Measurements from ENCODE around the gene NPTX1.

Gene NPTX1

GRCh38 chr17:80426671-80427326 lies 49.6 kb downstream of the NPTX1 start:
- no peaks in the 10 kb centered on the region for H3K27me3 ChIP-seq (ENCODE audit: control insufficient read depth in 1 of 2, insufficient read depth in 2 of 2, low read length in 2 of 2)
- no peak overlapping the region for H3K27ac ChIP-seq (ENCODE audit: low read depth, low read length)
- H3K4me1 ChIP-seq (ENCODE audit: control insufficient read depth in 1 of 2, insufficient read depth in 2 of 2, low read length in 2 of 2) = no peaks in the 10 kb centered on the region
- no peaks in the 10 kb centered on the region for H3K9me3 ChIP-seq (ENCODE audit: control insufficient read depth in 1 of 2, low read length in 2 of 2)
- H3K9ac ChIP-seq (ENCODE audit: low read depth in 1 of 2, low read length in 2 of 2) = no peak overlapping the region
- no peaks in the 10 kb centered on the region for H3K36me3 ChIP-seq (ENCODE audit: control insufficient read depth in 1 of 2, insufficient read depth in 2 of 2, low read length in 2 of 2)
- H3K4me3 ChIP-seq (ENCODE audit: low read depth in 1 of 2, low read length in 2 of 2) = no peak overlapping the region

GRCh38 chr17:80425835-80426426 lies 50.5 kb downstream of the NPTX1 start:
- Histone ChIP-seq H3K27ac (ENCODE audit: low read depth, low read length) (no peak overlapping the region), H3K27me3 (ENCODE audit: control insufficient read depth in 1 of 2, insufficient read depth in 2 of 2, low read length in 2 of 2) (no peaks in the 10 kb centered on the region), H3K9ac (ENCODE audit: low read depth in 1 of 2, low read length in 2 of 2) (no peak overlapping the region)

GRCh38 chr17:80424878-80425765 lies 51.3 kb downstream of the NPTX1 start:
- H3K9ac ChIP-seq (ENCODE audit: low read depth in 1 of 2, low read length in 2 of 2) = no peak overlapping the region

More at GRCh38 chr17:80425835-80426426, 50.5 kb downstream of the NPTX1 start:
- Histone ChIP-seq H3K9me3 (ENCODE audit: control insufficient read depth in 1 of 2, low read length in 2 of 2) (no peaks in the 10 kb centered on the region), H3K4me3 (ENCODE audit: low read depth in 1 of 2, low read length in 2 of 2) (no peak overlapping the region), H3K36me3 (ENCODE audit: control insufficient read depth in 1 of 2, insufficient read depth in 2 of 2, low read length in 2 of 2) (no peaks in the 10 kb centered on the region), H3K4me1 (ENCODE audit: control insufficient read depth in 1 of 2, insufficient read depth in 2 of 2, low read length in 2 of 2) (no peaks in the 10 kb centered on the region)

GRCh38 chr17:80424261-80424660 lies 52.1 kb downstream of the NPTX1 start:
- Histone ChIP-seq H3K27me3 (ENCODE audit: control insufficient read depth in 1 of 2, insufficient read depth in 2 of 2, low read length in 2 of 2) (no peaks in the 10 kb centered on the region), H3K27ac (ENCODE audit: low read depth, low read length) (no peak overlapping the region), H3K9ac (ENCODE audit: low read depth in 1 of 2, low read length in 2 of 2) (no peak overlapping the region), H3K4me3 (ENCODE audit: low read depth in 1 of 2, low read length in 2 of 2) (no peak overlapping the region), H3K4me1 (ENCODE audit: control insufficient read depth in 1 of 2, insufficient read depth in 2 of 2, low read length in 2 of 2) (no peaks in the 10 kb centered on the region), H3K9me3 (ENCODE audit: control insufficient read depth in 1 of 2, low read length in 2 of 2) (no peaks in the 10 kb centered on the region), H3K36me3 (ENCODE audit: control insufficient read depth in 1 of 2, insufficient read depth in 2 of 2, low read length in 2 of 2) (peaks cover 0 to 8% of the 10 kb centered on the region in 2 donors)

More at GRCh38 chr17:80424878-80425765, 51.3 kb downstream of the NPTX1 start:
- Histone ChIP-seq H3K36me3 (ENCODE audit: control insufficient read depth in 1 of 2, insufficient read depth in 2 of 2, low read length in 2 of 2) (peaks cover 0 to under 1% of the 10 kb centered on the region in 2 donors), H3K27ac (ENCODE audit: low read depth, low read length) (no peak overlapping the region), H3K27me3 (ENCODE audit: control insufficient read depth in 1 of 2, insufficient read depth in 2 of 2, low read length in 2 of 2) (no peaks in the 10 kb centered on the region), H3K4me3 (ENCODE audit: low read depth in 1 of 2, low read length in 2 of 2) (no peak overlapping the region), H3K9me3 (ENCODE audit: control insufficient read depth in 1 of 2, low read length in 2 of 2) (no peaks in the 10 kb centered on the region), H3K4me1 (ENCODE audit: control insufficient read depth in 1 of 2, insufficient read depth in 2 of 2, low read length in 2 of 2) (no peaks in the 10 kb centered on the region)

GRCh38 chr17:80423536-80424225 lies 52.7 kb downstream of the NPTX1 start:
- no peaks in the 10 kb centered on the region for H3K27me3 ChIP-seq (ENCODE audit: control insufficient read depth in 1 of 2, insufficient read depth in 2 of 2, low read length in 2 of 2)
- H3K4me3 ChIP-seq (ENCODE audit: low read depth in 1 of 2, low read length in 2 of 2) = no peak overlapping the region
- H3K36me3 ChIP-seq (ENCODE audit: control insufficient read depth in 1 of 2, insufficient read depth in 2 of 2, low read length in 2 of 2) = peaks cover 0 to 10% of the 10 kb centered on the region in 2 donors
- H3K4me1 ChIP-seq (ENCODE audit: control insufficient read depth in 1 of 2, insufficient read depth in 2 of 2, low read length in 2 of 2) = no peaks in the 10 kb centered on the region
- no peaks in the 10 kb centered on the region for H3K9me3 ChIP-seq (ENCODE audit: control insufficient read depth in 1 of 2, low read length in 2 of 2)
- no peak overlapping the region for H3K9ac ChIP-seq (ENCODE audit: low read depth in 1 of 2, low read length in 2 of 2)
- H3K27ac ChIP-seq (ENCODE audit: low read depth, low read length) = no peak overlapping the region

- Histone ChIP-seq H3K27ac (ENCODE audit: low read depth, low read length) (no peak overlapping the region), H3K4me3 (ENCODE audit: low read depth in 1 of 2, low read length in 2 of 2) (no peak overlapping the region)
These were observed 53.4 kb downstream of the NPTX1 start for GRCh38 chr17:80422981-80423380.

GRCh38 chr17:80422276-80422675 lies 54.1 kb downstream of the NPTX1 start:
- no peak overlapping the region for H3K4me3 ChIP-seq (ENCODE audit: low read depth in 1 of 2, low read length in 2 of 2)
- peaks cover 0 to 22% of the 10 kb centered on the region in 2 donors for H3K36me3 ChIP-seq (ENCODE audit: control insufficient read depth in 1 of 2, insufficient read depth in 2 of 2, low read length in 2 of 2)
- H3K9ac ChIP-seq (ENCODE audit: low read depth in 1 of 2, low read length in 2 of 2) = no peak overlapping the region
- no peaks in the 10 kb centered on the region for H3K27me3 ChIP-seq (ENCODE audit: control insufficient read depth in 1 of 2, insufficient read depth in 2 of 2, low read length in 2 of 2)
- H3K9me3 ChIP-seq (ENCODE audit: control insufficient read depth in 1 of 2, low read length in 2 of 2) = no peaks in the 10 kb centered on the region
- H3K27ac ChIP-seq (ENCODE audit: low read depth, low read length) = no peak overlapping the region
- H3K4me1 ChIP-seq (ENCODE audit: control insufficient read depth in 1 of 2, insufficient read depth in 2 of 2, low read length in 2 of 2) = peaks cover 0 to under 1% of the 10 kb centered on the region in 2 donors

More at GRCh38 chr17:80422981-80423380, 53.4 kb downstream of the NPTX1 start:
- H3K9ac ChIP-seq (ENCODE audit: low read depth in 1 of 2, low read length in 2 of 2) = no peak overlapping the region
- no peaks in the 10 kb centered on the region for H3K27me3 ChIP-seq (ENCODE audit: control insufficient read depth in 1 of 2, insufficient read depth in 2 of 2, low read length in 2 of 2)
- H3K9me3 ChIP-seq (ENCODE audit: control insufficient read depth in 1 of 2, low read length in 2 of 2) = no peaks in the 10 kb centered on the region
- H3K36me3 ChIP-seq (ENCODE audit: control insufficient read depth in 1 of 2, insufficient read depth in 2 of 2, low read length in 2 of 2) = peaks cover 0 to 15% of the 10 kb centered on the region in 2 donors
- no peaks in the 10 kb centered on the region for H3K4me1 ChIP-seq (ENCODE audit: control insufficient read depth in 1 of 2, insufficient read depth in 2 of 2, low read length in 2 of 2)

GRCh38 chr17:80421381-80422090 lies 54.9 kb downstream of the NPTX1 start:
- Histone ChIP-seq H3K27me3 (ENCODE audit: control insufficient read depth in 1 of 2, insufficient read depth in 2 of 2, low read length in 2 of 2) (no peaks in the 10 kb centered on the region), H3K36me3 (ENCODE audit: control insufficient read depth in 1 of 2, insufficient read depth in 2 of 2, low read length in 2 of 2) (peaks cover 0 to 27% of the 10 kb centered on the region in 2 donors), H3K4me3 (ENCODE audit: low read depth in 1 of 2, low read length in 2 of 2) (no peak overlapping the region), H3K4me1 (ENCODE audit: control insufficient read depth in 1 of 2, insufficient read depth in 2 of 2, low read length in 2 of 2) (peaks cover 0 to 6% of the 10 kb centered on the region in 2 donors), H3K9ac (ENCODE audit: low read depth in 1 of 2, low read length in 2 of 2) (no peak overlapping the region), H3K27ac (ENCODE audit: low read depth, low read length) (no peak overlapping the region), H3K9me3 (ENCODE audit: control insufficient read depth in 1 of 2, low read length in 2 of 2) (no peaks in the 10 kb centered on the region)

GRCh38 chr17:80419255-80419654 lies 57.2 kb downstream of the NPTX1 start:
- Histone ChIP-seq H3K27me3 (ENCODE audit: control insufficient read depth in 1 of 2, insufficient read depth in 2 of 2, low read length in 2 of 2) (peaks cover 2 to 5% of the 10 kb centered on the region in 2 donors), H3K4me1 (ENCODE audit: control insufficient read depth in 1 of 2, insufficient read depth in 2 of 2, low read length in 2 of 2) (peaks cover 3 to 20% of the 10 kb centered on the region in 2 donors), H3K4me3 (ENCODE audit: low read depth in 1 of 2, low read length in 2 of 2) (no peak overlapping the region), H3K36me3 (ENCODE audit: control insufficient read depth in 1 of 2, insufficient read depth in 2 of 2, low read length in 2 of 2) (peaks cover 0 to 27% of the 10 kb centered on the region in 2 donors), H3K27ac (ENCODE audit: low read depth, low read length) (no peak overlapping the region), H3K9ac (ENCODE audit: low read depth in 1 of 2, low read length in 2 of 2) (no peak overlapping the region), H3K9me3 (ENCODE audit: control insufficient read depth in 1 of 2, low read length in 2 of 2) (no peaks in the 10 kb centered on the region)

All from duodenal mucosa (tissue), 2 donors.